GM19193 (cell line): Measurements from ENCODE around the gene CDH4.

ENCODE experiments used
- POLR2A ChIP-seq: IDR thresholded peaks from 4 replicates; pipeline ENCODE4 v1.6.1; 2011; ENCODE audit not compliant: insufficient read depth, insufficient read length; ENCODE audit errors: extremely low read depth

CDH4 gene

DNA sequence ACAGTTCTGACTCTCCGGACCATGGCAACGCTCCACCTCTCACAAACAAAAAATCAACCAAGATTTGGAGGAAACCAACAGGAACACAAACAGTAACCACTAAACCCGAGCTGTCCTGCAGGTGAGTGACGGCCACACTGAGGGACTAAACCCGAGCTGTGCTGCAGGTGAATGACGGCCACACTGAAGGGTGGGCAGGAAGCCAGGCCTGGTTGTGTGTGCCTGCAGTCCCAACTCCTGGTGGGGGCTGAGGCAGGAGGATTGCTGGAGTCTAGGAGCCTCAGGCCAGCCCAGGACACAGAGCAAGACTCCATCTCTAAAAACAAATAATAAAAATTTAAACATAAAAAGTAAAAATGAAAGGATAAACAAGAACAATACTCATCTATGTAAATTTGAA lies 733.0 kb downstream of the CDH4 start:
- no peak for TF ChIP-seq POLR2A

DNA sequence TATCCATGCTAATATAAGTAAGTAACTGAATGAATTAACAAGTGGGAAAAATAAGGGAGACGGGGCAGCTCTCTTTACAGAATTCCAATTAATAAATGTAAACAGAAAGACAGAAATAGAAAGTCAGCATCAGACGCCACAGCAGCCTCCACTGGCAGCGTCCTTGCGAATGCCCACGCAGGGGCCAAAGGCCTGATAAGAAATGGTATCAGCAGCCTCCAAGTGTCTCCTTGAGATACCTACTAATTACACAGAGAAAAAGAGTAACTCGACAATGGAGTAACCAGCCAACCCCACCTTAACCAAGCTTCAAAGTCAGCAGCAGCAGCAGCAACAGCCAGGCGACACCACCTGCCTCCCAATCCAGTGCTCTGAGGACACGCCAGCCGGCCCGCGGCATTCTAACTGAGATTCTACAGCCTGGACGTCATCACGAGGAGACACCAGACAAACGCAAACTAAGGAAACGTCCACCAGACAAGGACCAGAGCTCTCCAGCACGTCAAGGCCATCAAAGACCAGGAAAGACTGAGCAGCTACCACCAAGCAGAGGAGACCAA lies 734.8 kb downstream of the CDH4 start:
- no peak for TF ChIP-seq POLR2A

DNA sequence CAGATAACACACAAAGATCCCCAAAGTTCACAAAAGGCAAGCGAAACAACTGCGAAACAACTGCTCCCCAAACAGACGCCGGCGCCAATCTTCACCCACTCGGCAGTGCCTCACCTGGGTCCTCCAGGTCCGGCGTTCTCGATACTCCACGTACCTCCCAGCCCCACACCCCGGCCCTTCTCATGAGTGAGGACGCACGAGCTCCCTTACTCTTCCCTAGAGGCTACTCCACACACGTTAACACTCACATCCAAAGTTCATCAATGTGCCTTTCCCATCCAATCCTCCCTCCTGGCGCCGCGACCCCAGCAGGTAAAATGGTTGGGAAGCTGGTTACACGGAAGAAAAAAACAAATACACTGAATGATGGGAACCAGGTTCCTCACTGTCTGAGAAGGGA lies 736.6 kb downstream of the CDH4 start:
- no peak for TF ChIP-seq POLR2A

DNA sequence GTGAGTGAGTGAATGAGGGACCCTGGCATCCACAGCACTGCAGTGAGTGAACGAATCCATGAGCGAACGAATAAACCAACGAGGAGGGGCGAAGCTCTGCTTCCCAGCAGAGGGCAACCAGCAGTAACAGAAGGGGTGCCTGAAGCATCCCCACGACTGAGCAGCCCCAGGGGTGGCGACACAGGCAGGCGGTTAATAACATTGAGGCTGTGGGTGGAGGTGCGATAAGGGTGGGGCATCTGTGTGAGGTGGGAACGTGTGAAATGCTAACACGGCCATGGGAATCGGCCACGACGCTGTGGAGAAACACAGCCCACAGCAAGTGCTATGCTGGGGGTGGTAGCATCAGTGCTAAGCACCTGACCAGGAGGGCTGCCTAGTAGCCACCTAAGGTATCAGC lies 737.7 kb downstream of the CDH4 start:
- TF ChIP-seq POLR2A = no peak
